Astrocyte of the hippocampus (primary cell): ENCODE results near the gene MAB21L4.
A peak's percentile ranks its signal among the peaks of the same experiment; 100 is the strongest.

Experiments used
- DNase-seq: peaks from one replicate; pipeline ENCODE4 v3.0.0; 2011; ENCODE audit warnings: low read depth, low spot score

MAB21L4 gene

DNA sequence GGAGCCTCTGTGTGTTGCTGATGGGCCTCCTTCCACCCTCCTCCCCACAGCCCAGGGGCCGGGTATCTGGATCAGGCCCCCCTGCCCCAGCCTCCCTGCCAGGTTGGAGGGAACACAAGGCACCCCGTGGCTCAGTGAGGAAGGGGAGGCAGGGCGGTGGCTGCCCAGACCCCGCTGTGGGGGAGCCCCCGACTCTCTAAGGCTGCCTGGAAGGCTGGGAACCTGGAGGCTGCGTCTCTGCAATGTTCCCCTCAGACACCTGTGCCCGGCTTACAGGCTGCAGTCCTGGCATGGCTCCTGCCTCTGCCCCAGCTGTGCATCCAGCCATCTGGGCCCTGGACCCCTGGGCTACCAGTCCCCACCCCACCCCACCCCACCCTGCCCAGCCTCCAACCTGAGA is 438 bp upstream of the MAB21L4 start:
- no peak for DNase-seq

GRCh38 chr2:240894836-240895558 is 959 bp downstream of the MAB21L4 start:
- no peak for DNase-seq

GRCh38 chr2:240894006-240894405 is 1.9 kb downstream of the MAB21L4 start:
- no peak for DNase-seq

GRCh38 chr2:240893363-240893844 is 2.6 kb downstream of the MAB21L4 start:
- peak; percentile 83 for DNase-seq

- DNase-seq: no peak
These were observed 3.0 kb downstream of the MAB21L4 start for GRCh38 chr2:240892925-240893324.

DNA sequence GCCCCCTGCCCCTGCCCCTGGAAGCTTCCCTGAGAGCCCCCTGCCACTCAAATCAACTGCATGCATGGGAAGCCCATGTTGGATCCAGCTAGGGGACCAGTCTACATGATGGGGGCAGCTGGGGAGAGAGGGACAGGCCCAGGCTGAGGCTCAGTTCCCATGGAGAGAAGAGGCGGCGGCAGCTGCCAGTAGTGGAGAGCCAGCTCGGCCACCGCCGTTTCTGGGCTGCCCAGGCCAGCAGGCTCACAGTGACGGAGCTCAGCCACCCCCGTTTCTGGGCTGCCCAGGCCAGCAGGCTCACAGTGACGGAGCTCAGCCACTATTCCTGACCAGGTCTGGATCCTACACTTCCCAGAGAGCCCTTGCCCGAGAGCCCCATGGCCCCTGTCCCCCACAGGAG is 3.6 kb downstream of the MAB21L4 start:
- DNase-seq: no peak

GRCh38 chr2:240891492-240892340 is 4.2 kb downstream of the MAB21L4 start:
- no peak for DNase-seq

DNA sequence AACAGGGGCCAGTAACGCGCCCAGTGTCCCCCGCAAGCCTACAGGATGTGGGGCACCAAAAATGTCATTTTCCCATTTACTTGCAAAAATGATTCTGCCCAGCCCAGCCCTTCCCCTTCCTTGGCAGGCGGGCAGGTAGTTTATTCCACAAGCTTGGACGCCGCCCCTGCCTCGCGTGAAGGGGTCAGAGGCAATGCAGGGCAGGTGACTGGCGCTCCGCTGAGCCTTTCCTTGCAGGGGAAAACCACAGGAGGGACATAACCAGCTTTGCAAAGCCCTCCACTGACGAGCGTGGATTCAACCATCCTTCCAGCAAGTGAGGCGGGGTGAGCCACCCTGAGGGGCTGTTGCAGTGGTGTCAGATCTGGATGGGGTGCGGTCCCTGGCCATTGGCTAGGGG is 5.3 kb downstream of the MAB21L4 start:
- DNase-seq: no peak

DNA sequence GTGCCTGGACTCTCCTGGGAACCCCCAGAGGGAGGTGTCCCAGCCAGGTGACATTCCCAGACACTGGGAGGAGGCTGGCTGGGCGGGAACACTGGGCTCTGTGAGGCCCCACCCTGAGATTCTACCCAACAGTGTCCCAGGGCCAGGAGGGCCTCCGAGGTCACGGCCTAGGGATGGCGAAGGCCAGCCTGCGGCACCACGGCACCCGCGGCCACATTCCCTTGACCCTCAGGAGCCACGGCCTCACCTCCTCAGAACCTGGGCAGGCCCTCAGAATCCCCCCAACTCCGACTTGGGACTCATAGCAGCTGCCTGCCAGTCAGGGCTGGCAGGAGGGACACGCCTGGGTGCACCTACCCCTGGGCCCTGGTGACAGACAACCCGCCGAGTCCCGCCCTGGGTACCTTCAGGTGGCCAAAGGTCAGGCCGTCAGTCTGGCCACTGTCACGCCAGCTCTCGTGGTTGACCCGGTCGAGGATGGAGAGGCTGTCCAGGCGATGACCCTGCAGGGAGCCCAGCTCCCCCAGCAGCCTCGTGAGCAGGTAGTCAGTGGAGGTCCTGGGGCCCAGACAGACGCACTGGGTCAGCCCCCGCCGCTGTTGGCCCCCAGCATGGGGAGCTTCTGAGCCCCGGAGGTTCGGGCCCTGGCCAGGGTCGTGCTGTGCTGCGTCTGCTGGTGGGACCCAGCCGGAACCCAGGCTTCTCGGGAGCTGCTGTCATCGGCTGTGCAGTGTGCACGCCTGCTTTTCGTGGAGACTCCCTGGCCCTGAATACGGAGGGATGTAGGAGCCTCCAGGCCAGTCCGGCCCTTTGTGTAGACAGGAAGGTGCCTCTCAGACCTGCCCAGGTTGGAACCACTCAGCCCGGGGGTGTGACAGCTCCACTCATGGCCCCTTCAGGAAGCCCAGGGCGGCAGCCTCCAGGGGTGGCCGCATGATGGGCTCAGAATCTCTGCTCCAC is 6.1 kb downstream of the MAB21L4 start:
- DNase-seq: no peak

- no peak for DNase-seq
These were observed 6.9 kb downstream of the MAB21L4 start for GRCh38 chr2:240888890-240889573.

DNA sequence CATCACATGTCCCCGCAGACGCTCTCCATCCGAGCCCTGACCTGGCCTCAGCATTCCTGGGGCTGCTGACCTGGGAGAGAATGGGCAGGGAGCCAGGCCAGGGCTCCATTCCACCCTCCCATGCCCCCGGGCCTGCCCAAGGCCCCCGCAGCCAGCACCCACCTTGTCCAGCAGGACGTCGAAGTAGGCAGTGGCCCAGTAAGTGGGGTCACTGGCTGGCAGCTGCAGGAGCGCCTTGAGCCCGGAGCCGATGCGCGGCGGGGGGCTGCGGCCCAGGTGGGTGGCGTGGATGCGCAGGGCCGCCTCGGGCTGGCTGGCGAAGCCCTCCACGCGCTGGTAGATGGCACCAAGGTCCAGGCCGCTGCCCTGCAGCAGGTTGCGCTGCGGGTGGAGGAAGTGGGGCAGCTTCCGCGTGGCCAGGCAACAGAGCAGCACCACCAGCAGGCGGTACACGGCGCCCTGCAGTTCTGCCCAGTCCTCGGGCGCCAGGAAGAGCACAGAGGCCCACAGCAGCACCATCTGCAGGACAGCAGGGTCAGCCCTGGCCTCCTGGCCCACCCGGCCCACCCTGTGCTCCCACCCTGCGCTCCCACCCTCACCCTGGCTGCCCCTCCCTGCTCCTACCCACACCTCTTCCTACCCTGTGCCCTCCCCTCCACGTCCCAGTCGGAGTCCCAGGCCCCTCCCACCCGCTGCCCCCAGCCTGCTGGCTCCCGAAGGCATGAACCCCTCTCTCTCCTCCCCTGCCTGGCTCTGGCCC is 7.6 kb downstream of the MAB21L4 start:
- DNase-seq: no peak

DNA sequence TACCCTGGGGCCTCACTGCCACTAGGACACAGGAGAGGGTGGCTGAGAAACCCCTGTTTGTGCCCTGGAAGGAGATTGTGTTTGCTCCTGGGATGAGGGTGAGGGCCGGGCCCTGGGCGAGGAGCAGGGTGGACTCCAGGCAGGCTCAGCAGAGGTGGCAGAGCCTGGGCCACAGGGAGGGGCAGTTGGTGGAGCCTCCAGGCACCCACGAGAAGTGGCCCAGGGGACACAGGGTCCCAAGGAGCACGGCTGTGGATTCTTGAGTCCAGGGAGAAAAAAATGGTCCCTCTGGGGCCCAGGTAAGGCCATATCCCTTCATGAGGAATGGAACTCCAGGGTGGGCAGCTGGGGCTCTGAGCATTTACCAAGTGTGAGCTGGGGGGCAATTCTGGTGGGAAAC is 8.3 kb downstream of the MAB21L4 start:
- no peak for DNase-seq

GRCh38 chr2:240886678-240887609 is 9.0 kb downstream of the MAB21L4 start:
- no peak for DNase-seq

GRCh38 chr2:240886023-240886565 is 9.9 kb downstream of the MAB21L4 start:
- DNase-seq: no peak

GRCh38 chr2:240885566-240885965 is 10.4 kb downstream of the MAB21L4 start:
- no peak for DNase-seq

DNA sequence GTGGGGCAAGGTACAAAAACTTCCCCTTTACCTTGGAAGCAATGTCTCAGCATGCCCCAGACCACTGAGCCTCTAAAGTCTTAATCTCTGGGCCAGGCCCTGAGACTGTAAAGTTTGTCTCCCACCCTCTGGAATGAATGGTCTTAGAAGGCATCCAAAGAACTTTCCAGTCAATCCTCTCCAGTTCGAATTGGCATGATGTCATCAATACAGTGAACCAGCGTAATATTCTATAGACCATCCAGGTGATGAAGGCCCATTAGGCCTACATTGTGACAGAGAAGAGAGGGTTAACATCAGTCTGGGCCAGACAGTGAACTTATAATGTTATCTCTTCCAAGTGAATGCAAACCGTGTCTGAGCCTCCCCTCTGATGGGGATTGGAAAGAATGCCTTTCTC is 11.2 kb downstream of the MAB21L4 start:
- no peak for DNase-seq

- no peak for DNase-seq
These were observed 11.7 kb downstream of the MAB21L4 start for GRCh38 chr2:240884221-240884620.

DNA sequence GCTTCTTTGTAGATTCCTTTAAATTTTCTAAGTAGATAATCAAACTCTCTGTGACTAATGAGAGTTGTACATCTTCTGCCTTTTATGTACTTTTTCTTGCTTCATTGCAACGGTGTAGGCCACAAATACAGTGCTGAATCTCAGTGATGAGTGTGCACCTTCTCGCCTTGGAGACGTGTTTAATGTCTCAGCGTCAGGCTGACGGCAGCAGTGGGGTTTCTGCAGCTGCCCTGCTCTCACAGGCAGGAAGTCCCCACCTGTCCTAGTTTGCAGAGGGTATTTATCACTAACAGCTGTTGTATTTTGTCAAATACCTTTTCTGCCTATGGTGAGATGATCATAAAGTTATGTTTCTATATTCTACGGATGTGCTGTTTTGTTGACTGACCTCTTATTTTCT is 14.0 kb downstream of the MAB21L4 start:
- DNase-seq: no peak

DNA sequence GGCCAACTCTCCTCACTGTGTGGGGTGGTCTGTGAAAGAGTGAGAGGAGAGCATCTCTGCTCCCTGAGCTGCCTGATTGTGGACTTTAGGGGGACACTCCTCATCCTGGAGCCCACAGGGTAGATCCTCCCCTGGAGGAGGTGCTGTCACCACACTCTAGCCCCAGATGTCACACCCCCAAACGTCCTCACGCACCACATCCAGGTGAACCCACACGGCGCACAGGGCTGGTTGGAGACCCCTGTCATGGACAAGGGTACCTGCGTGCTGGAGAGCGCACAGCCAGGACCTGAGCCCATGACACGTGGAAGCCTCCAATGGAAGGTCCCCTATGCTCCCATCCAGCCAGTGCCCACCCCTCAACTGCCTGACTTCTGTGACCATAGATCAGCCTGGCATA is 16.9 kb downstream of the MAB21L4 start:
- no peak for DNase-seq
